Measurements from ENCODE around the gene COL4A2.
"Not testable (repeated sequence)": the region's sequence is repeated elsewhere in the genome, so short reads cannot be mapped to it uniquely, and the experiment has no call there.

Gene COL4A2

DNA sequence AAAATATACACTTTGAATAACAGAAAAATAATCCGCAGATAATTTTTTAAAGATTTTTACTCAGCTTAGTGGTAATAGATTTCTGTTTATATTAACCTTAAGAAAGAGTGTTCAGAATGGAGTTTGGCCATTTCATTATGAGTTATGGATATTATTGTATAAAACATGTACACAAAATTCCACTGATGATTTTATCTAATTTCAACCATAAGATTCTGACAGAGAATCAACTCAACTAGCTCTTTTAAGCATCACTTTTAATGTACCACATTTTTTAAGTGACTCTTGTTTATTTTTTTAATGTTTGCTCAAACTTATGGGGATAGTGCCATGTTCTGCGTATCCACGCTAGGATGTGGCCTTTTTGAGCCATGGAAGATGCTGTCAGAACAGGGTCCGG, 75.7 kb downstream of the COL4A2 start:
- no peak for FAIRE-seq

DNA sequence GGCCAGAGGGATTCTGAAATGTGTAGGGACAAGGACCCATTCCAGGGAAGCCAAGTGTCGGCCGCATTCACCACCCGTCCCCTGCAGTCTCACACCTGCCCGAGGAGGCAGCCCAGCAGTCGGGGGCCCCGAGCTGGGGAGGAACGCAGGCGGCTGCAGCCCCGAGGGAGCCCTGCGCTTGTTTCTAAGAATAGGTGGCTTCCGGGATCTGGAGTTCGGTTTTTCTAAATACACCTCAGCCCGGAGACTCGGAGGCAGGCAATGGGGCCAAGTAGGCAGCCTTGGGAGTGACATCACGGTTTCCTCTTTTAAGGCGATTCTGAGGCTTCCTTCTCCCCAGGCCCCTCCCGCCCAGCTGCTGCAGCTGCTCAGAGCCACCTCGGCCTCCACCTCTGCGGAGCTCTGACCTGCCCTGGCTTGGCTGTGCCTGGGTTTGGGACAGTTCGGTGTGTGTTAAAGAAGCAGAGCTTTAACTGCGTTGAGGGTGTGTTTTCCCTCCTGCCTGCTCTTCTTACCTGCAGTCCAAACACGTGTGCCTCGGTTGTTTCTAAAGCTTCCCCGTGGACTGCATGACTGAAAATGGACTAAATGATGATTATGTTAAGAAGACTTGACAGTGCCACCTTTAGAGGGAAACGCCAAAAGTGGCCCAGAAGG, 80.5 kb downstream of the COL4A2 start:
- FAIRE-seq = no peak

DNA sequence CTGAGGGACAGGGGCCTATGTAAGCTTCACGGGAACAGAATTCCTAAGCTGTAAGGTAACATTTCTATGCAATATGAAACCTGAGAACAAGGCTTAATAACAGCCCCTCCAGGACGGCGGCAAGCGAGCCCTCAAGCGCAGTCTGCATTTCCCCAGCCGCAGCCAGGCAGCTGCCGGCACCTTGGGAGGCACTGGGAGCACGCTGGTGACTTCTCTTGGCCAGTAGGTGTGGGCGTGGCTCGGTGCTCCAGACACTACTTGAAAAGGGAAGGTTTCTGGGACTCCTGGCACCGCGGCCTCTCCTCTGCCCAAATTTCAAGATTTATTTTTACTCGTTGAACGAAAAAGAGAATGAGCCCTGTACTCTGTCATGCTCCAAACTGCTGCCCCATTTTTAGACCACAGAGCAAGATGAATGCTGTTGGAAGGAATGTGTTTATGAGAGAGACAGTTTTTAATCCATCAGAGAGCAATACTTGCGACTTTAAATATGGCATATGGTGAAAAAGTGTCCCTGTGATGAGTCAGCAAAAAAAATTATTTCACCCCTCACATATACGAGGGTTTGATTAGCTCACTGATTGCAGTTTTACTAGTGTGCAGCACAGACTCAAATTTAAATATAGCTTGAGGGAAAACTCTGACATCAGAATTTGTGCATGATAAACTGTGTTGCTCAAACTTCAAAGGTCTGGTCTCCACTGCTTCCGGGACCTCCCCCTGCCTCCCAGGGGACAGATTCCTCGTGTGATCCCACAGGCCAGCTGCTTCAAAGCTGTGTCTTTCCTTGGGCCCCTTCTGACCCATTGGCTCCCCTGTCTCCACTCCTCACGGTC, 81.2 kb downstream of the COL4A2 start:
- FAIRE-seq = no peak

DNA sequence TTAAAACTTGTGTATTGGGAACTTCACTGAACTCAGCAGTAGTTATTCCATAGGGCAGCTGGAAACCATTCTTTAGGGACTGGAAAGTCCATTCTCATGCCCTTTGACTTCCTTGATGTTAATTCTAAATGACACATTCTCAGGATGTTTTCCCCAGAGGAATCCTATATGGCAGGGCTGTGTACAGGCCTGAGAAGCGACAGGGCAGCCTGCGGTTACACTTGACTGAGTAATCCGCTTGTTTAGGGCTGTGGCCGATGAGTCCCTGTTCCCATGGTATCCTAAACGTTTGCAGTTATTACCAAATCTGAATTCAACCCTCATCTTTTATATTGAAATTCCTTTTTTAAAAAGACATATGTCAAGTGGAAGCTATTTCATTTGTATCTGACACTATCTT, 83.5 kb downstream of the COL4A2 start:
- no peak for FAIRE-seq

GRCh38 chr13:110391273-110391672, 84.2 kb downstream of the COL4A2 start:
- no peak for FAIRE-seq

DNA sequence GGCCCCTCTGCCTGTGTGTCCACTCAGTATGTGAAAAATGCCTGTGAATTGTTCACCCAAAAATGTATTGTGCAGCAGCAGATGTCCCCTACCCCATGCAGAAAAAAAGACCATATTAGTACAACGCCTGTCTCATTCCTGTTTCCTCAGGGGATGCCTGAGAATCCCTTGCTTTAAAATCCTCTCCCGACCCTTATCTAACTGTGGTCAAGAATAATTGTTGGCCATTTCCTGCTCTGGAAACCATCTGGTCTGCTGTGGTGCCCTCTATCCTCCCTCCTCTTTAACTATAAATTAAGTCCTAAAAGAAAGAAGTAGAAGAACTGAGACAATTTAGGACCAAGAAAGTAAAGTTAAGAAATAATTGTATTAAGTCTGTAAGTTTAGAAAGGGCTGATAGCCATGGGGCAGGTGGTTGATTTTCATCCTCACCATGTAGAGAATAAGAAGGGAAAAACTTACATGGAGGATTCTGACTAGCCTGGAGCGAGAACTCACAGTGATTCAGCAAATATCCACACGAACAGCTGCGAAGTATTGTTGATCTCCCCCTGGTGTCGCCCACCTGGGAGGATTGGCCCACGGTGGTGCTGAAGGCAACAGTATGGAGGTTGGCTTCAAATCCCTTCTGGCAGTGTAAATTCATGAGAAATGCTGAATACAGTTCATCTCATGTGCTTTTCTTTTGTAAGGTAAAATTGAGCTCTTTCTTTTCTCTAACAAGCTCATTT, 85.6 kb downstream of the COL4A2 start:
- FAIRE-seq = no peak

DNA sequence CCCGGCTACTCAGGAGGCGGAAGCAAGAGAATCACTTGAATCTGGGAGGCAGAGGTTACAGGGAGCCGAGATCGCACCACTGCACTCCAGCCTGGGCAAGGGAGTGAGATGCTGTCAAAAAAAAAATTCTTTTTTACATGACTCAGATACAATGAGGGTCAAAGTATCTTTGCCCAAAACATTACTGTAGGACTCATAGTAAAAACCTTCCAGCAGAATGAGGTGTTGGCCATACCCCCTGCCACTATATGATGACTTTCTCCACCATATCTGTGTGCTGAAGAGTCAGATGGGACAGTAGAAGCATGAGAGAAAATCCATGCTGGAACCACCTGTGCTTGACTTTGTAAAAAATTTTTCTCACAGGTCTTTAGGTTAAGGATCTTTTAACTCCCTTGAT, 86.7 kb downstream of the COL4A2 start:
- no peak for FAIRE-seq

GRCh38 chr13:110394371-110394841, 87.3 kb downstream of the COL4A2 start:
- FAIRE-seq = no peak

DNA sequence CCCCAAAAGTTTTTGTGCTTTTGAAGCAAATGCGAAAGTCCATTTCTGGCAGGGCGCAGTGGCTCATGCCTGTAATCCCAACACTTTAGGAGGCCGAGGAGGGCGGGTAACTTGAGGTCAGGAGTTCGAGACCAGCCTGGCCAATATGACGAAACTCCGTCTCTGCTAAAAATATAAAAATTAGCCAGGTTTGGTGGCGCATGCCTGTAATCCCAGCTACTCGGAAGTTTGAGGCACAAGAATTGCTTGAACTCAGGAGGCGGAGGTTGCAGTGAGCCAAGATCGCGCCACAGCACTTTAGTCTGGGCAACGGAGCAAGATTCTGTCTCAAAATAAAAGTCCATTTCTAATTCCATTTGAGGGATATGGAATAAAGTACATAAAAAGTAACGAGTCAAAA, 88.5 kb downstream of the COL4A2 start:
- FAIRE-seq = not testable (repeated sequence)

DNA sequence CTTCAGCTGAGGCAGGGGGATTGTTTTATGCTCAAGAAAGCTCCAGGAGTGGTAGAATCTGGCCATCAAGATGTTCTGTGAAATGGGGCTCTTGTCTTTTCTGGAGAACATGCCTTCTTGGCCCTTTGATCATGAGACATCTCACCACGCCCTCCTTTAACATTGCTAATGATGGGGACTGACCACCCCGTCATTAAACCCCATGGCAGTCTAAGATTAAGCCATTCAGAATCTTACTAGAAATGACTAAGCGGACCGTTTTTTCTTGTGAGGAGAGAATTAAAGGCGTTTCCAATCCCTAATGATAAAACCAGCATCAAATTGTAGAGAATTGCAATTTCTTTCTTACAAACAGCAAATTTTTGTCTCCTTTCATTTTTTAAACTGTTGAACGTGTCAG, 89.4 kb downstream of the COL4A2 start:
- FAIRE-seq = no peak

DNA sequence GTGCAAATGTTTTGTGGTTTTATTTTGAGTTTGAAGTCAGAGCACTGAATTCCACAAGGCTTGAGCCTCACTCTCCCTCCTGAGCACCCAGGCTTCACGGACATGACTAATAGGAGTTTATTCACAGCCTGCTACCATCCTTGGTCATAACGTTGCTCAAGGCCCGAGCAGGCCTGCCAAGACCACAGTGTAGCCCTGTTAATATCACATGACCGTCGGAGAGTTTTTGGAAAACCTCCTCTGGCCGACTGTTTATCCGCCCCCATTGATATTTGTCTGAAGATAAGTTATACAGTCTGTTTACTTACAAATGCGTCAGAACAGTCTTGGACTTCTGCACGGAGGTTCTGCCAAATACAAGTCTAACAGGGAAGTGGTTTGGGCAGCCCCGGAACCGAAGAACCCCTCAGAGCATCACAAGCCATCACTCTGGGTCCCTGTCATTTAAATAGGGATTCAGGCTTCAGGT, 89.9 kb downstream of the COL4A2 start:
- no peak for FAIRE-seq

GRCh38 chr13:110397436-110398115, 90.5 kb downstream of the COL4A2 start:
- no peak for FAIRE-seq

DNA sequence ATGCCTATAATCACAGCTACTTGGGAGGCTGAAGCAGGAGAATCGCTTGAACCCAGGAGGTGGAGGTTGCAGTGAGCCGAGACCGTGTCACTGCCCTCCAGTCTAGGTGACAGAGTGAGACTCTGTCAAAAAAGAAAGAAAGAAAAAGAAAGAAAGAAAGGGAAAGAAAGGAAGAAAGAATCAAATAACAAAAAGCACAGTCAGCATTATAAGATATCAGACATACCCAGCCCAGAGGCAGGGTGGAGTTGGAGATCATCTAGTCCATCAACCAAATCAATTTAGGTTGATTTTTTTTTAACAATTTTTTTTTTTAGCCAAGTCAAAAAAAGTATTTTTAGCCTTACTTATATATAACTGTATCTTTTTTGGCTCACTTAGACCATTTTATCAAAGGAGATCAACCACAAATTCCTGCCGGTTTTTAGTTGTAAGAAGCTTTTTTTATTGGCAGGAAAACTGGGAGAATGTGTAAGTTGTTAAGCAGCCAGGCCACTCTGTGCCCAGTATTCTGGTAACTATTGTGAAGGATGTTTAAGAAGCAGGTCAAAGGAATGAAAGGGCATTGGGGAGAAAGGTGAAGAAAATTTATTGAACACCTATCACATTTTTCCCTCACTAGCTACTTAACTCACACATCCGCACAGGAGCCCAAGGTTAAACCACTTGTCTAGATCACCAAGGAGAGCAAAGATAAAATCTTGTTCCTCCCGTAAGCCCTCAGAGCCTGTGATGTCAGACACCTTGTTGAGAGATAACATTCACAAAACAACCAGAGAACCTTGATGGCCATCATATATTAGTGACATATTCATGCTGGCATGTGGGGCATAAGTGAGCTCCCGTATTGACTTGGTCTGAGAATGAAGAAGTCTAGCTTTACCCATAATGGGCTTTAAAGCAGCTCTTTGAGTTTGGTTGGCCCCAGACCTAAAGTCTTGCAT, 91.8 kb downstream of the COL4A2 start:
- FAIRE-seq = no peak

DNA sequence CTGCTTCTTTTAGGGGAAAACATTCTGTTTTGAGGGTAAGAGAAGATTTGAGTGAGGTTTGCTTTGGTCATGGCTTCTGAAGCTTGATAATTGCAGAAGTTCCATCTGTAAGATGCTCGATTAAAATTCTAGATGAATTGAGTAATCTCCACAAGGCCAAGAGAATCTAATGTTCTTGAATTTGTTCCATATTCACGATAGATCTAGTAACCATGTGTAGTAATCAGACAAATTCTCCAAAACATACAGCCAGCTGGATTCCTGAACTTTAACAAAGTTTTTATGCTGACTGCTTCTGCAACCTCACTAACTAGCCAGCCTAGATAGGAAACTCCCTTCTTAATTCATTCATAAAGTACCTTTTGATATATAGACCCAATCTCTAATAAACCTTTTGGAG, 92.7 kb downstream of the COL4A2 start:
- no peak for FAIRE-seq

DNA sequence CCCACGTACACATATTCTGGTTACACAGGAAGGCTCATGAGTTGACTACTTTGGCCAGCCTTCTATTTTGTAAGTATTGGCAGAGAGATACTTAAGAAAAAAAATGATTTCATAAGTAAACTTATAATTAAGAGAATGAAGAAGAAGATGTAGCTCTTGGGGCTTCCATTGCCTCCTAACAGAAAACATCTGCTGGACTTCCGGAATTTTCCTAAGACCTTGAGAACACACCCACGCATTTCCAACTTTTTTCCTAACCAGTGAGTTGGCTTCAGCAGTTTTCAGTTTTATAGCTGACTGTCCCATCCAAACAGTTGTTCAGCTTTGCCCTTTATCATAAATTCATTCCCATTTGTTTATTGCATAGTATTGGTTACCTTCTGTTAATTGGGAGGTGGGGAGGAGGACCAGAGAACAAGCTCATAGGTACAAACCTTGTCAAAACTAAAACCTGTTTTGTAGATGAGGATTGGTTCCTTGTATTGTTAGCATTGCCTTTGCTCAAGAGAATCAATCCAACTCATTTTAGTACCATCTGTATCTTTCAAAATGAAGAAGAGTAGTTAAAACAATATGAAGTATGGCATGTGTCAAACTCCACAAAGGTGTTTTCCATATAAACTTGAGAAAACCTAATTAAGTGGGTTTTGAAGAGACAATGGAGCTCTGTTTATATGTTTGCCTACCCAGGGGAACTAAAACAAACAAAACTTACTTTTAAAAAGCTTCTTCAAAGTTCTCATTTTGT, 93.9 kb downstream of the COL4A2 start:
- FAIRE-seq = no peak

GRCh38 chr13:110402299-110403069, 95.4 kb downstream of the COL4A2 start:
- FAIRE-seq = no peak

DNA sequence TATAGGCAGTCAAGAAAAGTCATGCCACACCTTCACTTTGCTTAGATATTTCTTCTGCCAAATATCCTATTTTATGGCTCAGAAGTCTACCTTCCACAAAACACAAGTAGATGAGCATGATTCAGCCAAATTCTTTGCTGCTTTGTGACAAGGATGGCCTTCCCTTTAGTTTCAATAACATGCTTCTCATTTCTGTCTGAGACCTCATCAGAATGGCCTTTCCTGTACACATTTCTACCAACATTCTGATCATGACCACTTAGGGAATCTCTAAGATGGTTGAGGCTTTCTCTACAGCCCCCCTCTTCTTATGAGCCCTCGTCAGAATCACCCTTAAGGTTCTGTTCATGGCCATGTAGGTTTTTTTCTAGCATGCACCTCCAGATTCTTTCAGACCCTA, 96.2 kb downstream of the COL4A2 start:
- FAIRE-seq = no peak

GRCh38 chr13:110403721-110404120, 96.6 kb downstream of the COL4A2 start:
- no peak for FAIRE-seq

- FAIRE-seq = no peak
Observed at GRCh38 chr13:110404321-110404720, 97.2 kb downstream of the COL4A2 start.

All from A204.1 (cell line).